ENCODE measurements around the gene SESTD1. TPM values are rescaled to one million over a fixed set of nuclear protein-coding genes. Genes with fewer than 3 reads are reported as not detected.
A peak's percentile ranks its signal among the peaks of the same experiment; 100 is the strongest.

Gene SESTD1, protein sequence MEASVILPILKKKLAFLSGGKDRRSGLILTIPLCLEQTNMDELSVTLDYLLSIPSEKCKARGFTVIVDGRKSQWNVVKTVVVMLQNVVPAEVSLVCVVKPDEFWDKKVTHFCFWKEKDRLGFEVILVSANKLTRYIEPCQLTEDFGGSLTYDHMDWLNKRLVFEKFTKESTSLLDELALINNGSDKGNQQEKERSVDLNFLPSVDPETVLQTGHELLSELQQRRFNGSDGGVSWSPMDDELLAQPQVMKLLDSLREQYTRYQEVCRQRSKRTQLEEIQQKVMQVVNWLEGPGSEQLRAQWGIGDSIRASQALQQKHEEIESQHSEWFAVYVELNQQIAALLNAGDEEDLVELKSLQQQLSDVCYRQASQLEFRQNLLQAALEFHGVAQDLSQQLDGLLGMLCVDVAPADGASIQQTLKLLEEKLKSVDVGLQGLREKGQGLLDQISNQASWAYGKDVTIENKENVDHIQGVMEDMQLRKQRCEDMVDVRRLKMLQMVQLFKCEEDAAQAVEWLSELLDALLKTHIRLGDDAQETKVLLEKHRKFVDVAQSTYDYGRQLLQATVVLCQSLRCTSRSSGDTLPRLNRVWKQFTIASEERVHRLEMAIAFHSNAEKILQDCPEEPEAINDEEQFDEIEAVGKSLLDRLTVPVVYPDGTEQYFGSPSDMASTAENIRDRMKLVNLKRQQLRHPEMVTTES
- polyA plus RNA-seq (ENCODE audit: insufficient read length in 10 of 10) = 10 to 100 TPM; 30.3 to 48.6 (median 37.6) TPM
- long read RNA-seq, donor 1, full-length matches to known transcripts = 2 of 2 reads
- long read RNA-seq, donor 1, partial matches to known transcripts = 0 of 2 reads
- long read RNA-seq, donor 1, other reads (novel, unspliced or antisense) = 0 of 2 reads
- long read RNA-seq, donor 2, full-length matches to known transcripts = 2 of 2 reads
- long read RNA-seq, donor 2, partial matches to known transcripts = 0 of 2 reads
- long read RNA-seq, donor 2, other reads (novel, unspliced or antisense) = 0 of 2 reads
- long read RNA-seq, donor 3 = 0 reads
- long read RNA-seq, donor 4 = 0 reads
- long read RNA-seq, donor 5, full-length matches to known transcripts = 4 of 4 reads
- long read RNA-seq, donor 5, partial matches to known transcripts = 0 of 4 reads
- long read RNA-seq, donor 5, other reads (novel, unspliced or antisense) = 0 of 4 reads
- long read RNA-seq, donor 6, full-length matches to known transcripts = 2 of 2 reads
- long read RNA-seq, donor 6, partial matches to known transcripts = 0 of 2 reads
- long read RNA-seq, donor 6, other reads (novel, unspliced or antisense) = 0 of 2 reads
- long read RNA-seq, donor 7 = 0 reads
- long read RNA-seq, donor 8, full-length matches to known transcripts = 1 of 1 reads
- long read RNA-seq, donor 8, partial matches to known transcripts = 0 of 1 reads
- long read RNA-seq, donor 8, other reads (novel, unspliced or antisense) = 0 of 1 reads
- long read RNA-seq, donor 9, full-length matches to known transcripts = 1 of 1 reads
- long read RNA-seq, donor 9, partial matches to known transcripts = 0 of 1 reads
- long read RNA-seq, donor 9, other reads (novel, unspliced or antisense) = 0 of 1 reads

- DNase-seq = peak; percentile 43 to 87 (median 73)
Observed at GRCh38 chr2:179264368-179265081, at the start of gene SESTD1. Gene SESTD1 (minus strand): TSS chr2:179264832. CDS start chr2:179191841, 72,991 bp downstream.

- no peak for DNase-seq
Observed at GRCh38 chr2:179313057-179313456, 48.4 kb upstream of the SESTD1 start.

DNA sequence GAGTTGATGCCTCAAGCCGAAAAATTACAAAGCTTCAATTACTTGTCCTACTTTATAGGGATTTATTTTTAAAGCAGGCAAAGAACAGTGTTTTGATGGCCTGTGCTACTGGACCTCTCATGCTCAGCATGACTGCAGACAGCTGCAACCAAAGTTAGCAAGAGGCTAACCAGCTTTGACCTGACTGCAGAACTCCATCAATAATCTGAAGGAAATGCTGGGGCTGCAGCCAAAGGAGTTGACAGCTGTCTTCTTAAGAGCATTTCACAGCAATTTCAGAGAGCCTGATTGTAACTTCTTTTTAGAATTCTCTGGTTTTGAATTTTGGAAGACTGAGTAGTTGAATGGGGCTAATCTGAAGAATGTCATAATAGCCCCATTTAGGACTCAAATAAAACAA is 46.5 kb upstream of the SESTD1 start:
- peak; percentile 42 to 68 (median 66) for DNase-seq

- DNase-seq = peak in 1 of 3 donors; percentile 32
Observed at GRCh38 chr2:179307616-179308371, 43.2 kb upstream of the SESTD1 start.

DNA sequence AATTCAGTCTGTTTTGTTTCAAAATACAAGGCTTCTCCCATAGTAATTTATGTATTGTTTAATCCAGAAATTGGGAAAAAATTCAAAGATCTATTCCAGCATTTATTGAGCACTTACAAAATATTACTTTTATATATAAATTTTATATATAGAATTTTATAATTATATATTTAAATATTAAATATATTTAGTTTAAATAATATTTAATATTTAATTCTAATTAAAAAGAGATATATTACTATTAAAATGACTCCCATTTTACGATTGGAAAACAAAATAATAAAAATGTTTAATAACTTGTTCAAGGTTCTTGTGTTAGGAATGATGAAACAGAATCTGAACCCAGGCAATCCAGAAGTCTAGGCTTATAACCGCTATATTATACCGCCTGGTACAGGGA is 40.5 kb upstream of the SESTD1 start:
- no peak for DNase-seq

GRCh38 chr2:179304424-179304823 is 39.8 kb upstream of the SESTD1 start:
- DNase-seq = no peak

DNA sequence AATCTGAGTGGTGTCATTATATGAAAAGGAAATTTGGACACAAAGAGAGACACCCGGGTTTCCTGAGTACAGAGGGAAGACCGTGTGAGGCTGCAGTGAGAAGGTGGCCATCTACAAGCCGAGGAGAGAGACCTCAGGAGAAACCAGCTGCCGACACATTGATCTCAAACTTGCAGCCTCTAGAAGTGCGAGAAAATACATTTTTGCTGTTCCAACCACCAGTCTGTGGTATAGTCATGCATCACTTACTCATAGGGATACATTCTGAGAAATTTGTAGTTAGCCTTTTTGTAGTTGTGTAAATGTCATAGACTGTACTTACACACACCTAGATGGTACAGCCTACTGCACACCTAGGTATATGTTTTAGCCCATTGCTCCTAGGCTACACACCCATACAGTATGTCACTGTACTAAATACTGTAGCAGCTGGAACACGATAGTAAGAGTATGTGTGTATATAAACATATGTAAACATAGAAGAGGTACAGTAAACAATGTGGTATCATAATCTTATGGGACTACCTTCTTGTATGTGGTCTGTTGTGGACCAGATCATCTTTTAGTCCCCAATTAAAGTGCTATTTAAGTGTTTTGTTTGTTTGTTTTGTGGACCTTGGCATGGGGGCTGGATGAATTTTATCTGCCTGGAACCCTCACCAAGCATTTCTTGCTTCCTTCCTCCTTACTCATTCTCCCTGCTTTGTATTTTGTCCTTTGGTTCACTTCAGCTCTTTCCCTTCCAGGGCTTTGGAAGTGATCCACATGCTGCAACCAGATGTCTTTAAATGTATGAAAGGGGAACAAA is 38.3 kb upstream of the SESTD1 start:
- DNase-seq = peak; percentile 18 to 66 (median 42)

DNA sequence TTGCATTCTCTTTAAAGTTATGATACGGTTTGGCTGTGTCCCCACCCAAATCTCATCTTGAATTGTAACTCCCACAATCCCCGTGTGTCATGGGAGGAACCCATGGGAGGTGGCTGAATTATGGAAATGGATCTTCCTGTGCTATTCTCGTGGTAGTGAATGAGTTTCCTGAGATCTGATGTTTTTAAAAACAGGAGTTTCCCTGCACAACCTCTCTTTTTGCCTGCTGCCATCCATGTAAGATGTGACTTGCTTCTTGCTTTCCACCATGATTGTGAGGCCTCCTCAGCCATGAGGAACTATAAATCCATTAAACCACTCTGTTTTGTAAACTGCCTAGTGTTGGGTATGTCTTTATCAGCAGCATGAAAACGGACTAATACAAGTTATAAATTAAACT is 37.5 kb upstream of the SESTD1 start:
- no peak for DNase-seq

- no peak for DNase-seq
Observed at GRCh38 chr2:179298666-179299065, 34.0 kb upstream of the SESTD1 start.

GRCh38 chr2:179297927-179298326 is 33.3 kb upstream of the SESTD1 start:
- no peak for DNase-seq

GRCh38 chr2:179290329-179290728 is 25.7 kb upstream of the SESTD1 start:
- DNase-seq = no peak

DNA sequence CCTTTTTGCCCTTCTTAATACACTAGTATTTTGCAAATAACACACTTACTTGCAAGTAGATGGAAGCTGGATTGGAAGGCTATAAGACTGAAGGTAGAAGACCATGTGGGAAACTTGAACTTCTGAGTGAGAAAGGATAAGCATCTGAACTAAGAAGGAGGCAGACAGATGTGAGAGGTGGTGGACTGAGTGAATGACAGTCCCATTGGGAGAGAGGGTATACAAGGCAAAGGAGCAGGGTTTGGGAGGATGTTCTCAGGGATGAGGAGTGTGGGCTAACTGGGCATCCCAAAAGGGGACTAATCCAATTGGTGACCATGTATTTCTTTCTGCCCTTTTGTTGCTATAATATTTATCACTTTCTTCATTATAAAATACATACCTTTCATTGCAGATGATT is 20.4 kb upstream of the SESTD1 start:
- DNase-seq = no peak

DNA sequence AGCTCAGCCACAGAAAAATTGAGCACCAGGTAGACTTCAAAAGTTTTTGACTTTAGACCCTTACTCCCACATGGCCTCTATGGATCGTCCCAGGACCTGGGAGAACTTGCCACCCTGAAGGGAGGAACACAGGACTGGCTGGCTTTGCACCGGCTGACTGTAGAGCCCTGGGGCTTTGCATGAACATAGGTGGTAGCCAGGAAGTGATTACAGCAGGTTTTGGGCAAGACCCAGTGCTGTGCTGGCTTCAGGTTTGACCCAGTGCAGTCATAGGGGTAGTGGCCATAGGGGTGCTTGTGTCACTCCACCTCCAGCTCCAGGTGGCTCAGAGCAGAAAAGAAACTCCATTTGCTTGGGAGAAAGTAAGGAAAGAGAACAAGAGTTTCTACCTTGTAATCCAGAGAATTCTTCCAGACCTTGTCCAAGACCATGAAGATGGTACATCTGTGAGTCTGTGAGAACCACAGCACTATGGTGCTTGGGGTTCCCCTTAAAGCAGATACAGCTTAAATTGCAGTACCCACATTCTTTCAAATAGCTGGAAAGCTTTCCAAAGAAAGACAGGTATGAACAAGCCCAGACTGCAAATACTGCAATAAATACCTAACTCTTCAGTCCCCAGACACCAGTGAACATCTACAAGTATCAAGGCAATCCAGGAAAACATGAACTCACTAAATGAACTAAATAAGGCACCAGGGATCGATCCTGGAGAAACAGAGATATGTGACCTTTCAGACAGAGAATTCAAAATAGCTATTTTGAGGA is 13.0 kb upstream of the SESTD1 start:
- no peak for DNase-seq

DNA sequence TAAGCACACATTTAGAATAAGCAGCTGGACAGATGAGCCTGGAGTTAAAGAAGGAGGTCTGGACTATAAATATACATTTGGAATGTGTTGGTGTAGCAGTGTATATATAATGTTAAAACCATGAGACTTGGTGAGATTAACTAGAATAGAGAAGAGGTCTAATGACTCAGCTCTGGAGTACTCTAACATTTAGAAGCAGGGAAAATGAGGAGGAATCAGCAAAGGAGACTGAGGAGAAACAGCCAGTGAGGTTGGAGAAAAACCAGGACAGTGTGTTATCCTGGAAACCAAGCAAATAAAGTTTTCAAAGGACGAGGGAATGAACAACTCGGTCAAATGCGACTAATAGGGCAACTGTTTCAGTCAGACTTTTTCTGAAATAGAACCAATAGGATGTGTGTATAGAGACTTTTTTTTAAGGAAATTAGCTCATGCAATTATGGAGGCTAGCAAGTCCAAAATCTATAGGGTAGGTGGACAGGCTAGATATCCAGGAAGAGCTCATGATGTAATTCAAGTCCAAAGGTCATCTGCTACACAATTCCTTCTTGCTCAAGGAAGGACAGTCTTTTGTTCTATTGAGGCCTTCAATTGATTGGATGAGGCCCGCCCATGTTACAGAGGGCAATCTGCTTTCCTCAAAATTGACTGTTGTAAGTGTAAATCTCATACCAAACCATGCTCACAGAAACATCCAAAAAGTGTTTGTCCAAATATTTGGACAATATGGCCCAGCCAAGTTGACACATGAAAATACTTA is 10.8 kb upstream of the SESTD1 start:
- DNase-seq = peak in 1 of 3 donors; percentile 24

DNA sequence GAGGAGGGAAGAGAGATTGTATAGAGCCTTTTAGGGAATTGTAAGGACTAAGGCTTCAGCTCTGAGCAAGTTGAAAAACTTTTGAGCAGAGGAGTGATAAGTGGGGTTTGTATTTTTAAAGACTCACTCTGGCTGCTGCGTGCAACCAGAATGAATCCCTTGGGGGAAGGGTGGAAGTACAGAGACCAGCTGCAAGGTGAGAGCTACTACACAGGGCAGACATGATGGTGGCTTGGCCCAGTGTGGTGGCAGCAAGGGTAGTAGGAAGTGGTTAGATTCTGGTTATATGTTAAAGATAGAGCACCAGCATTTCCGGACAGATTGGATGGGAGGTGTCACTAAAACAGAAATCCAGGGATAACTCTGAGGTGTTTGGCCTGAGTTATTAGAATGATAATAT is 10.1 kb upstream of the SESTD1 start:
- no peak for DNase-seq

GRCh38 chr2:179273461-179273962 is 8.9 kb upstream of the SESTD1 start:
- DNase-seq = no peak
